RPMI8226 (cell line): ENCODE data around the gene LSM14A.
A peak's percentile ranks its signal among the peaks of the same experiment; 100 is the strongest.

Experiments
- DNase-seq: peaks from one replicate; pipeline ENCODE4 v3.0.0-alpha.2; 2015

Gene LSM14A

DNA sequence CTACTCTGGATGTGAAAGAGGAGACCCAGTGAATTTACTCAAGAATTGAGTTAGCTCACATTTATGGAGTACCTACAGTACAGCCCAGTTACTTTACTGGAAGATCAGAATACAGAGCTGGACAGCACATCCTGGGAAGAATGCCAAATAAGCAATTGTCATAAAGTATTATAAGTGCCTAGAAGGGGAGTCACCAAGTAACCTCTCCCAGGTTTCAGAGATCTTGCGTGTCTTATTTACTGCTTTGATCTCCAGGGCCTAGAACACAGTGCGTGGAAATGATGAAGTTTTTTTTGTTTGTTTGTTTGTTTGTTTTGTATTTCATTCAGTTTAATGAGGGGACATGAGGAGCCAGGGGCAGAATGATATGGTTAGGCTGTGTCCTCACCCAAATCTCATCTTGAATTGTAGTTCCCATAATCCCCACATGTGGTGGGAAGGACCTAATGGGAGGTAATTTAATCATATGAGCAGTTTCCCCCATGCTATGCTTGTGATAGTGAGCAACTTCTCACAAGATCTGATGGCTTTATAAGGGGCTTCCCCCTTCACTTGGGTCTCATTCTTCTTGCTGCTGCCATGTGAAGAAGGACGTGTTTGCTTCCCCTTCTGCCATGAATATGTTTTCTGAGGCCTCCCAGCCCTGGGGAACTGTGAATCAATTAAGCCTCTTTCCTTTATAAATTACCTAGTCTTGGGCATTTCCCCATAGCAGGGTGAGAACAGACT, 87.2 kb downstream of the LSM14A start:
- DNase-seq, result no peak

GRCh38 chr19:34260771-34261173, 88.5 kb downstream of the LSM14A start:
- no peak for DNase-seq

DNA sequence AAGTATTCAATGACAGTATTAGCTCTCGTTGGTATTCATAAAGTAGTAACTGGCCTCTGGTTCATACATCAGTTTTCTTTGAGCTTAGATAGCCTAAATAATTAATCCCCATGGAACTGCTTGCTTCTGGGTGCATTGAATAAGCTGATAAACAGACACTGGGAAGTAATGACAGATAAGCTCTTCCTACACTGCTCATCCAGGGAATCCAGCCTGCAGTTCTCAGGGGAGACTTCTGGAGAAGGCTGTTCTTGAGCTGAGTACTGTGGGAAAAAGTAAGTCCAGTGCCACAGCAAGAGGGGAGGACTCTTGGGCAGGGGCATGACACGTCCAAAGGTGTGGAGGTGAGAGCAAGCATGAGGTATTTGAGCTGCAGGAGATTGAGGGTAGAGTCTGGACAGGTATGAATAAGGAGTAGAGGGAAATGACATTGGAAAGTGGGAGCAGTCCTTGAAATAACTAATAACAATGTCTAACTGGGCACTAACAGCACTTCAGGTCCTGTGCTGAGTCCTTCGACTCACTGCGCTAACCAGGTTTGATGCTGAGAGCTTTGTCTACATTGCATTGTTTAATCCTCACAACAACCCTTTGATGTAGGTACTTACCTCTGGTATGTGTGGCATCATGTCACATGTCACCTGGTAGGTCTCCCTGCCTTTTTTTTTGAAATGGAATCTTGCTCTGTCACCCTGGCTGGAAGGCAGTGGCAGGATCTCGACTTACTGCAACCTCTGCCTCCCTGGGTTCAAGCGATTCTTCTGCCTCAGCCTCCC, 89.2 kb downstream of the LSM14A start:
- no peak for DNase-seq

- DNase-seq, result no peak
Observed at GRCh38 chr19:34263745-34264237, 91.5 kb downstream of the LSM14A start.

- no peak for DNase-seq
Observed at GRCh38 chr19:34265221-34265650, 92.9 kb downstream of the LSM14A start.

- no peak for DNase-seq
Observed at GRCh38 chr19:34269081-34269480, 96.8 kb downstream of the LSM14A start.

DNA sequence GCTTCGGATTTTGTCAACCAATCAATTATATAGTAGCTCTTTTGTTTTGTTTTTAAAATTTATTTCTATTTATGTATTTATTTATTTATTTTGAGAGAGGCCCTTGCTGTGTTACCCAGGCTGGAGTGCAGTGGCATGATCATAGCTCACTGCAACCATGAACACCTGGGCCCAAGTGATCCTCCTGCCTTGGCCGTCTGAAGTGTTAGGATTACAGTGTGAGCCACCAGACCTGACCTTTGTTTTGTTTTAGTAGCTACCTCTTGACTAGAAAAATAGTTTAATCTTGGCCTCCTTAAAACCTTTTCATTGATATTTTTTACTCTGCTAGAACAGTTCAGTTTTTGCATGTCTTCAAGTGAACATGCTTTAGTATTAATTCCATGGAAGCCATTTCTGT, 97.2 kb downstream of the LSM14A start:
- no peak for DNase-seq

DNA sequence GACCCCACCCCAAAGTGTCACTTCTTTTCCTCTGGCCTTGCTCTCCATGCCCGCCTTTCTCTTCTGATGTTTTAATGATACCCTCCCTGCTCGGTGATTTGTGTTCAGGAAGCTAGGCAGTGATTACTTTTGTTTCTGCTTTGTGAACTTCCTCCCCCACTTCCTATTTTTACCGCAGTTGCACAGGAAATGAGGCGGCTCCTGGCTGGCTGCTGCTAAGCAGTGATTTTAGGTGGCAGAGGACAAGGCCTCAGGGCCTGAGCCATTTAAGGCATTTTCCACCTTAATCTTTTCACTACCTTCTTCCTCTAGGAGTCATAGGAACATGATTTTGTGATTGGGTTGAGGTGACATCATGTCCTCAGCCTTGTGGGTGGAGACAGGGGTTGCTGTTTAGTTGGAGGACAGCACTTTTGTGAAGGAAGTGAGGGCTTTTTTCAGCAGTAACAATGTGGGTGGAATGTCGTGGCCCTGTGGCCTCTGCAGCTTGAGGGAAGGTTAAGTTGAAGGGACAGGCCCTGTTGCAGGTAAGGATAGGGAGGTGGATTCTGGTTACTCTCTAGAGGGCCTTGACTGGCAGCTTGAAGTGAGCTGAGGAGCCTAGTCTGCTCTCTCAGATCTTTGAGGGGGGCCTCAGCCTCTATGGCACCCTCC, 97.8 kb downstream of the LSM14A start:
- peak; percentile 47 for DNase-seq

GRCh38 chr19:34273121-34273520, 100.8 kb downstream of the LSM14A start:
- DNase-seq, result no peak

DNA sequence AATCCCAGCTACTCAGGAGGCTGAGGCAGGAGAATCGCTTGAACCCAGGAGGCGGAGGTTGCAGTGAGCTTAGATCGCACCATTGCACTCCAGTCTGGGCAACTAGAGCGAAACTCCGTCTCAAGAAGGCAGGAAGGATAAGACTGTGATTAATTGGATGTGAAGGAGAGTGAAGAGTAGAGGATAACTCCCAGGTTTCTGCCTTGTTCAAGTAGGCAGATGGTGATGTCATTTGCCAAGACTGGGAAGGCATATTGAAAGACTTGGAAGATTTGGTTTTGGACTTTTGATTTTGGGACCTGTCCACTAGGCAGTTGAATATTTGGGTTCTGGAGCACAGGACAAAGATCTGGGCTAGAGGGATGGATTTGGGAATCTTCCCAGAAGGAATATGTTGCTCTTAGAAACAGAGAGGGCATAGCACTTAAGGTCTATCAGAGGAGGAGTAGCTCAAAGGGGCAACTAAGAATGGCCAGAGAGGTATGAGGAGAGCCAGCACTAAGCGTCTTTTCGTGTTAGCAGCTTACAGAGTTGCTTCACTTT, 102.1 kb downstream of the LSM14A start:
- no peak for DNase-seq

DNA sequence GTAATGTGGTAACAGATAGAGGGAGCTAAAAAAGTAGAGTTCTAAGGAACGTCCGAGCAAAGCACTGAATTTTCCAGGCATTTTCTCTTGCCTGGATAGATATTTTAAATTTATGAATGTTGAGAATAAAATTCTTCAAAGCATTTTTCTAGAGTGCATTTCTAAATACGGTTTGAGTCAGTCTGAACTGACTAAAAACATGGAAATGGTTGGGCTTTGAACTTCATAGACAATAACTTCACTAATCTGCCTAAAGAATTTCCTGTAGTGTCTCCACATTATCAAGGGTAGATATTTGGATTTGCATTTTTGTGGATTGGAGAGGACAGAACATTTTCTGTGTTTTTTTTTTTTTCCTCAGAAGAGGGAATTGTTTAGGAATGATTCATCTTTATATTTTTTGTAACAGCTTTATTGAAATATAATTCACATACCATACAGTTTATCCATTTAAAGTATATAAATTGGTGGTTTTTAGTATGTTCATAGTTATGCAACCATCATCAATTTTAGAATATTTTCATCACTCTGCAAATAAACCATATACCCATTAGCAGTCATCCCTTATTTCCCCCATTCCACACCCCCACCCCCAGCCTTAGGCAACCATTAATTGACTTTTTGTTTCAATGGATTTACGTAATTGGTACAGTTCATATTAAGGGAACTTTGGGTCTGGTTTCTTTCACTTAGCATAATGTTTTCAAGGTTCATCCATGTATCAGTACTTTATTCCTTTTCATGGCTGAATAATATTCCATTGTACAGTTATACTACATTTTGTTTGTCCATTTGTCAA, 102.7 kb downstream of the LSM14A start:
- no peak for DNase-seq

GRCh38 chr19:34275705-34276104, 103.4 kb downstream of the LSM14A start:
- no peak for DNase-seq

GRCh38 chr19:34276614-34277013, 104.3 kb downstream of the LSM14A start:
- no peak for DNase-seq

GRCh38 chr19:34277244-34277643, 104.9 kb downstream of the LSM14A start:
- no peak for DNase-seq

DNA sequence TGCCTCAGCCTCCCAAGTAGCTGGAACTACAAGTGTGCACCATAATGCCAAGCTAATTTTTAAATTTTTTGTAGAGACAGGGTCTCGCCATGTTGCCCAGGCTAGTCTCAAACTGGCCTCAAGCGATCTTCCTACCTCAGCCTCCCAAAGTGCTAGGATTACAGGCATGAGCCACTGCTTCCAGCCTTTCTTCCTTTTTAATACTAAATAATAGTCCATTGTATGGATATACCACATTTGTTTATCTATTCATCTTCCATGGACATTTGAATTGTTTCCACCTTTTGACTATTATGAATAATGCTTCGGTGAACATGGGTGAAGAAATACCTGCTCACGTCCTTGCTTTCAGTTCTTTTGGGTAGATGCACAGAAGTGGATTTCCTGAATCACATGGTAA, 106.5 kb downstream of the LSM14A start:
- no peak for DNase-seq
